Left ventricle myocardium inferior (tissue), 1 donor: Measurements from ENCODE around the gene MTFMT. TPM values are rescaled to one million over a fixed set of nuclear protein-coding genes. Genes with fewer than 3 reads are reported as not detected.

Experiments
- DNase-seq: peaks from one replicate; pipeline ENCODE4 v3.0.0-alpha.2; 2020
- H3K27ac ChIP-seq: fragments of 200-600 bp; replicated peaks from 2 replicates; pipeline ENCODE4 v1.8.0; 2021
- H3K27me3 ChIP-seq: fragments of 200-600 bp; 2 replicates; pipeline ENCODE4 v1.8.0; 2021; ENCODE audit warnings: low read depth
- H3K36me3 ChIP-seq: fragments of 200-600 bp; 2 replicates; pipeline ENCODE4 v1.8.0; 2021
- H3K4me1 ChIP-seq: fragments of 200-600 bp; 2 replicates; pipeline ENCODE4 v1.8.0; 2021
- H3K4me3 ChIP-seq: fragments of 200-600 bp; 2 replicates; pipeline ENCODE4 v1.8.0; 2021; ENCODE audit warnings: mild to moderate bottlenecking, moderate library complexity
- H3K9me3 ChIP-seq: fragments of 200-600 bp; replicated peaks from 2 replicates; pipeline ENCODE4 v1.8.0; 2021
- intact Hi-C: fragments of 100-400 bp; cut with micrococcal nuclease; formaldehyde crosslinking; loops from one replicate; pipeline ENCODE4 v1.11.0; 2022
- total RNA-seq: library from RNA; stranded (reverse); fragmentation: NEBNext Ultra II Directional; extraction: Animal tissue kit (Norgen Biotek cat#: 25700); gene quantifications from one replicate; pipeline ENCODE4 v1.2.1, GENCODE V29; 2021
- TF ChIP-seq, protein P1 (sequence below): fragments of 200-600 bp; IDR thresholded peaks from 2 replicates; pipeline ENCODE4 v1.8.0; 2021; ENCODE audit warnings: antibody characterized with exemption, mild to moderate bottlenecking, borderline replicate concordance
- donor health status: DM: no; HTN: yes; CAD: no; lungs with severe emphysema.

MTFMT gene
- total RNA-seq, 1 donor from 2014 or later = 18.6 TPM

DNA sequence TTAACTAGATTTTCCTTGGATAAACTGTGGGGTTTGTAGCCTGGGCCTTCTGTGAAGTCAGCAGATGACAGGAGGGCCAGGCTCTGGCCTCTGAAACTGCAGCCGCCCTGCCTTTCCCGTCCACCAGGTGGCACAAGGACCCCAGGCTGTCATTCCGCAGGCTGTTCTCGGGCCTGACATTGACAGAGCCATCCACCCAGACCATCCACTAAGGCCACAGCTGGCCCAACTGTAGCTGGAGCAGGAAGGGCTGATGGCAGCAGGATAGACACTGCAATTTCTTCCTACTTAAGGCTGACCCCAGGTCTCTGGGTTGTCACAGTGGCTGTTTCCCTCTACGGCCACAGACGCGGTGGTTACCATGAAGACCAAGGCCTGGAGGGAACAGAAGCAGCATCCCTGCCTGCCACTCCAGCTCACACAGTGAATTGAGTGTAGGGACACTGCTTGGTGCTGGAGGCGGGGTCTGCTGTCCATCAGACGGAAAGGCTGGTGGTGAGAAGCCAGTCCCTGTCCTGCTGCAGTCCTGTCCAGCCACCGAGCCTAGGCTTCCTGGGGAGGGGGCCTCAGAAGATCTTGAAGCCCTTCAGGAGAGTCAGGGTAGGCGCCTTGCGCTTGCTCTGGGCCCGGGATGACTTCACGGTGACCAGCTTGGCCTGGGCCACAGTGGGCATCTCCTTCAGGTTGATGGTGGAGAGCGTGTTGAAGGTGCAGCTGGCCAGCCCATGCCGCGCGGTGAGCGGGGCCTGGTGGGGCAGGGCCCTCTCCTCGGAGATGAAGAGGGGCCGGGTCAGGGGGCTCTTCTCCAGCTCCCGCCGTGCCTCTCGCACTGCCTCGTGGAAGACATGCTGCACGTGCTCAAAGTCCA lies 25.1 kb upstream of the MTFMT start:
- Histone ChIP-seq H3K27ac (peak overlapping the region; percentile 71), H3K27me3 (no peaks in the 10 kb centered on the region), H3K4me3 (no peak overlapping the region), H3K36me3 (peaks cover 18% of the 10 kb centered on the region), H3K4me1 (peaks cover 47% of the 10 kb centered on the region), H3K9me3 (no peaks in the 10 kb centered on the region)
- DNase-seq = peak; percentile 77
- intact Hi-C loops = loop anchor here (10.0 kb wide), 1 partner anchor 50 kb away; no protein-coding TSS in a partner anchor
- TF ChIP-seq, protein P1, sequence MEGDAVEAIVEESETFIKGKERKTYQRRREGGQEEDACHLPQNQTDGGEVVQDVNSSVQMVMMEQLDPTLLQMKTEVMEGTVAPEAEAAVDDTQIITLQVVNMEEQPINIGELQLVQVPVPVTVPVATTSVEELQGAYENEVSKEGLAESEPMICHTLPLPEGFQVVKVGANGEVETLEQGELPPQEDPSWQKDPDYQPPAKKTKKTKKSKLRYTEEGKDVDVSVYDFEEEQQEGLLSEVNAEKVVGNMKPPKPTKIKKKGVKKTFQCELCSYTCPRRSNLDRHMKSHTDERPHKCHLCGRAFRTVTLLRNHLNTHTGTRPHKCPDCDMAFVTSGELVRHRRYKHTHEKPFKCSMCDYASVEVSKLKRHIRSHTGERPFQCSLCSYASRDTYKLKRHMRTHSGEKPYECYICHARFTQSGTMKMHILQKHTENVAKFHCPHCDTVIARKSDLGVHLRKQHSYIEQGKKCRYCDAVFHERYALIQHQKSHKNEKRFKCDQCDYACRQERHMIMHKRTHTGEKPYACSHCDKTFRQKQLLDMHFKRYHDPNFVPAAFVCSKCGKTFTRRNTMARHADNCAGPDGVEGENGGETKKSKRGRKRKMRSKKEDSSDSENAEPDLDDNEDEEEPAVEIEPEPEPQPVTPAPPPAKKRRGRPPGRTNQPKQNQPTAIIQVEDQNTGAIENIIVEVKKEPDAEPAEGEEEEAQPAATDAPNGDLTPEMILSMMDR = peak; percentile 96

DNA sequence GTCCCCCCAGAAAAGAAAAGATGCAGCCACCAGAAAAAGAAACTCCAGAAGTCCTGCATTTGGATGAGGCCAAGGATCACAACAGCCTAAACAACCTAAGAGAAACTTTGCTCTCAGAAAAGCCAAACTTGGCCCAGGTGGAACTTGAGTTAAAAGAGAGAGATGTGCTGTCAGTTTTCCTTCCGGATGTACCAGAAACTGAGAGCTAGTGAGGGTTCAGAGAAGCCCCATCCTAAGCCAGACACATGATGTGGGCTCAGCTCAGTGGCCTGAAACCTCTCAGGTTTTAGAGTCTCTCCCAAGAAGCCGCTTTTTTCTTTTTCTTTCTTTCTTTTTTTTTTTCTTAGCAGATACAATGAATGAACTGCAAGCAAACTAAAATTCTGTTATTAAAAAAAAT lies 23.5 kb upstream of the MTFMT start:
- H3K27me3 ChIP-seq = no peaks in the 10 kb centered on the region
- H3K27ac ChIP-seq = no peak overlapping the region
- intact Hi-C loops = loop anchor here (10.0 kb wide), 1 partner anchor 52 kb away; no protein-coding TSS in a partner anchor
- H3K36me3 ChIP-seq = peaks cover 3% of the 10 kb centered on the region
- DNase-seq = no peak
- no peak overlapping the region for H3K4me3 ChIP-seq
- H3K4me1 ChIP-seq = peaks cover 44% of the 10 kb centered on the region
- H3K9me3 ChIP-seq = no peaks in the 10 kb centered on the region
- TF ChIP-seq, protein P1 = no peak

DNA sequence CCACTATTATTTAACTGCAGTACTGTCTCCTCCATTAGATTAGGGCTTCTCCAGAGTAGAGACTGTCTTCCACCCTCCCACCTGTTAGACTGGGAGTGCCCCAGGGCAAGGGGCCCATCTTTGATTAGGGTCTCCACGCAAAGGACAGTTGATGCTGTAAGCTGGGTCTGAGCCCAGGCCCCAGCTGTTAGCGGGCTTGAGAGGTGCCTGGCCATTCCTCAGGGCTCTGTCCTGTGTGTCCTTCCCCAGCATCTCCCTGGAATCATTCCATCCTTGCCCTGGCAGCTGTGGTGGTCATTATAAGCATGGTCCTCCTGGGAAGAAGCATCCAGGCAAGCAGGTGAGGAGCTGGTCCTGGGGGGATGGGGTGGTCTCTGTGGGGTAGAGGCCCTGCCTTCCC lies 21.8 kb upstream of the MTFMT start:
- intact Hi-C loops = loop anchor here (10.0 kb wide), 1 partner anchor 54 kb away; no protein-coding TSS in a partner anchor
- Histone ChIP-seq H3K4me3 (no peak overlapping the region), H3K27ac (no peak overlapping the region), H3K36me3 (no peaks in the 10 kb centered on the region), H3K27me3 (no peaks in the 10 kb centered on the region), H3K9me3 (no peaks in the 10 kb centered on the region), H3K4me1 (peaks cover 37% of the 10 kb centered on the region)
- no peak for DNase-seq
- TF ChIP-seq, protein P1 = no peak

DNA sequence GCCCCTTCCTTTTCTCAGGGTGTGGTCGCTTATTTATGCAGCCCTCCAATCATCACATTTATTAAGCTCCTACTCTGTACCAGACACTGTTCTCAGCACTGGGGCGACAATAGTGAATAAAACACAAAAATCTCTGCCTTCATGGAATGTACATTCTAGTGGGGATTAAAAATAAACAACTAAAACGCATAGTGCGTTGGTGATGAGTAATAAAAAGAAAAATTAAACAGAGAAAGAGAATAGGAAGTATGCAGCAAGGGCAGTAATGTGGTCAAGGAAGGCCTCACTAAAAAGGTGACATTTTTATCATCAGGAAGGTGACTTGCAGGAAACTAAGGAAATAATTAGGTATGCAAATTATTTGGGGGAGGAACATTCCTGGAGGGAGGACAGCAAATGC lies 20.8 kb upstream of the MTFMT start:
- intact Hi-C loops = loop anchor here (10.0 kb wide), 1 partner anchor 55 kb away; no protein-coding TSS in a partner anchor
- DNase-seq = no peak
- Histone ChIP-seq H3K27me3 (no peaks in the 10 kb centered on the region), H3K4me1 (peaks cover 32% of the 10 kb centered on the region), H3K27ac (no peak overlapping the region), H3K4me3 (no peak overlapping the region), H3K36me3 (no peaks in the 10 kb centered on the region), H3K9me3 (no peaks in the 10 kb centered on the region)
- TF ChIP-seq, protein P1 = no peak

DNA sequence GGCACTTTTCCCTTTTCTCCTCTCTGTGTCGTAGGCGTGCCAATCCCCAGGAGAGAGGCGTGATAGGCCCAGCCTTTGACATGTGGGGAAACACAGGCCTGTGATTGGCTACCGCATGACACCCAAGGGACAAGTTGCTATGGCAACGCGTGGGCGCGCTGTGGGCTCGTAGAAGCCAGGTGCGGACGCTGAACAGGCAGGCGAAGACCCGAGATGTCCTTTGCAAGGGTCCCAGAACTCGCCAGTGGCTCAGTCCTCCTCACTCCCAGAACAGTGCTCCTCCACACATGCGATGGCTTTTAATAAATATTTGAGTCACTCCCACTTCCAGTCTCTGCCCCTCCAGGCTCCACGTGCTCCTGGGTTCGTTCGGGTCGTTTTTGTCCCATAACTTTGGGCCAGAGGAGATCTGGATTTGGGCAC lies 20.0 kb upstream of the MTFMT start:
- no peak overlapping the region for H3K27ac ChIP-seq
- peak overlapping the region; percentile 59 for H3K4me3 ChIP-seq
- H3K36me3 ChIP-seq = no peaks in the 10 kb centered on the region
- peaks cover 32% of the 10 kb centered on the region for H3K4me1 ChIP-seq
- peak; percentile 90 for DNase-seq
- no peaks in the 10 kb centered on the region for H3K9me3 ChIP-seq
- TF ChIP-seq, protein P1 = no peak
- intact Hi-C loops = no loop called here
- no peaks in the 10 kb centered on the region for H3K27me3 ChIP-seq
